Astrocyte of the hippocampus (primary cell): ENCODE data around the gene AMZ1.
"Not testable (repeated sequence)": the region's sequence is repeated elsewhere in the genome, so short reads cannot be mapped to it uniquely, and the experiment has no call there.

ENCODE experiments used
- DNase-seq: peaks from one replicate; pipeline ENCODE4 v3.0.0; 2011; ENCODE audit warnings: low read depth, low spot score

The AMZ1 gene

DNA sequence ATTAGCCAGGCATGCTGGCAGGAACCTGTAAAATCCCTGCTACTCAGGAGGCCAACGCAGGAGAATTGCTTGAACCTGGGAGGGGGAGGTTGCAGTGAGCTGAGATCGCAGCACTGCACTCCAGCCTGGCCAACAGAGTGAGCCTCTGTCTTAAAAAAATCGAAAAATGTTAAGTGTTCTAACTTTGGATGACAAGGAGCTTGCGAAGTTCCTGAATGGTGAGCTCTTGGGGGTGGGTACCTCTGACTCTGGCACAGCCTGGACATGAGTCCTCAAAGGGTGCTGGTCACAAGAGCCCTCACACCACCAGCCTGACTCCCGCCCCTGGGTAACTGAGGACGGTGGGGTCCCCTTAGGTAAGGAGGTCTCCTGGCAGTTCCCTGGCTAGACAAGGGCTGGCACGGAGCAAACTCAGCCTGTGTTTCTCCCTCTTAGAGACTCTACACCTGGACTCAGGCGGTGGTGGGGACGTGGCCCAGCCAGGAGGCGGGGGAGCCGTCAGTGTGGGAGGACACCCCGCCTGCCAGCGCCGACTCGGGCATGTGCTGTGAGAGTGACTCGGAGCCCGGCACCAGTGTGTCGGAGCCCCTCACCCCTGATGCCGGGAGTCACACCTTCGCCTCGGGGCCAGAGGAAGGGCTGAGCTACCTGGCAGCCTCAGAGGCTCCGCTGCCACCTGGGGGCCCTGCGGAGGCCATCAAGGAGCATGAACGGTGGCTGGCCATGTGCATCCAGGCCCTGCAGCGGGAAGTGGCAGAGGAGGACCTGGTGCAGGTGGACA lies 24.1 kb downstream of the AMZ1 start:
- no peak for DNase-seq

DNA sequence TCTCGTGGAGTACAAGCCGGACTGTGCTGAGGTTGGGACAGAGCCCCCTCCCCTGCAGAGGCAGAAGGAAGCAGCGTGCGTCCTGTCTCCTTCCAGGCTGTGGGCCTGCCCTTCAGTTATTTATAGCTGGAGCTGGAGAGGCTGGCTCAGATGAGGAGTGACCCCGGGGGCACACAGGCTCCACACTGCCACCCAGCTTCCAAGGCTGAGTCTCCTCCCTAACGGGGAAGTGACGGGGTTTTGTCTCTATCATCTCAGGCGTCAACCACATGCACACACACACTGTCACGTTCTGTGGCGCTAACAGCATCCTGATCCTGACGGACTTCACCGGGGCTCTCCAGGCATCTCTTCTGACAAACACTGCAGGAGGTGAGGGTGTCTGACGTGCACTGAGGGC lies 25.4 kb downstream of the AMZ1 start:
- no peak for DNase-seq

DNA sequence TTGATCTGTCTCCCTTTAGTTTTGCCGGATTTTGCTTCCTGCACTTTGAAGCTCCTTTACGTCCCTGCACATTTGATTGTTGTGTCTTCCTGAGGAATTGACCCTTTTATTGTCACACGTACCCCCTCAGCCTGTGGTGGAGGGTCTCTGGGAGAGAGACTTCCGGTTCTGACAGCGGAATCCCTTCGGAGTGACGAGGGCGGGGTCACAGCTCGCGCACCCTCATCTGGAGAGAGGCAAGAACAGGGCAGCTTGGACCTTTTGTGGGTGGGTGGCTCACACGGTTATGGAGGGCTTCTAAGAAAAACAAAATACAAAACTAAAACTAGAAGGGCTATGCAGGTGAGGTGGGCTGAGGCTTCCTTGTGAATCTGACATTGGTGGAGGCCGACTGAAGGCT lies 26.0 kb downstream of the AMZ1 start:
- no peak for DNase-seq

DNA sequence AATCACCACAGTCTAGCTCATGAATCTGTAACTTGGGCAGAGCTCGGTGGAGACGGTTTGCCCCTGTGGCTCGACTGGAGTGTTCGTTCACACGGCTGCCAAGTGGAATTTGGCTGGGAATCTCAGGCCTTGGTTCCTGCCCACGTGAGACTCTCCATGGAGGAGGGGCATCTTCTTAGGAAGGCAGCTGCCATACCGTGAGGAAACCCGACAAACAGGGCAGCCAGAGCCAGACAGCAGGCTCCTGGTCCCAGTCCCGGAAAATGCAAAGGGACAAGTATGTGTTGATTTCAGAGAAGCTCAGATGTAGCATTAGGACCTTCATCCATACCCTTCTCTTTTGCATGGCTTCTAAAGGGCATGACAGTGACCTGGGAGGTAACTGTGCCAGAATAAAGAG lies 26.6 kb downstream of the AMZ1 start:
- no peak for DNase-seq

DNA sequence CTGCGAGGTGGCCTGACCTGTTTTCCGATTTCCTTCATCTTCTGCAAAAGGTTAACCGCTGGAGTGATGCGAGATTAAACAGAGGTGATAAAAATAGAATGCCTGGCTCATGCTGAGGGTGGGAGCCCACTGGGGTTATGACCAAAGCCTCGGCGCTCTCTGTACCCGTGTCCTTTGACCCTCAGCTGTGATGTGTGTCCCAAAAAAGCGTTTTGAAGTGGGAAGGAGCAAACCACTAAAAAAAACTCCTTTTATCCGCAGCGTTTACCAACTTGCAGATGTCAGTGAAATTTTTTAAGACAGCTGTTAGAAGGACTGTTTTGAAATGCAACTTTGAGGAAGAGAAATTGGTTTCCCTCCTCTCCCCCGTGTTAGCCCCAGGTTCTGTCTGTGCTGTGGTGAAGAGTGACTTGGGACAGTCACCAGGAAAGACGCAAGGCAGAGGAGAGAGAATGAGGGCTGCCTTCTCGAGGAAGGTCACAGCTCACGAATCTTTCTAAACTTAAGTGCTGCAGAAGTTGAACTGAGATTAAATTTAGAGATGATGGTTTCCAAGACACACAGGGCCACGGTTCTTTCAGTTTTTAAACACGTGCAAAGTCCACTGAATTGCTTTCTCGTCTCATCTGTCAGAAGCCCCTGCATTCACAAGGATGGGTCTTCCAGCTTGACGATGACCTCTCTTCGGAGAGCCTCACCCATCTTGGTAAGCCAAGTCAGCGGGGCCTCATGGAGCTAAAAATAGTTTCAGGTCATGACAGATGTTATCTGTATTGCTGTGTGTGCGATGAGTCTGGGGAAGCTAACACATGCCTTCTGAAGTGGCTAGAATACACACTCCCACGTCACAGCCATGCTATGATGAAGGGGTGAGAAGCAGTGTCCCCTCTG lies 27.6 kb downstream of the AMZ1 start:
- DNase-seq, result no peak

DNA sequence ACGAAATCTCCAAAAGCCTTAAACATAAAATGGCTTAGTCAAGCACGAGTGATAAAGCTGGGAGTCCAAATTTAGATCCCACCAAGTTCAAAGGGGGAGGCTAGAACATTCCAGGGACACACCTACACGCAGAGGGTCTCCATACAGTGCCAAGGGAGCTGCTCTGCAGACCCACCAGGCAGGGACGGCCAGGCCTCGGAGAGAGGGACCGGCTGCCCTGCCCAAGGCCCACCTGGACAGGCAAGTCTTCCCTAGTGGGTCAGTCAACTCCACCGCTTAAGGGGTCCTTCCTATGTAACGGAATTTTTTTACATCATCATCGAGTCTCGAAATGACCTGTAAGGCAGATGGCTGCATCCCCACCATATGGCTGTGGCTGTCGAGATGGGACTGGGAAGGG lies 28.5 kb downstream of the AMZ1 start:
- DNase-seq, result no peak

DNA sequence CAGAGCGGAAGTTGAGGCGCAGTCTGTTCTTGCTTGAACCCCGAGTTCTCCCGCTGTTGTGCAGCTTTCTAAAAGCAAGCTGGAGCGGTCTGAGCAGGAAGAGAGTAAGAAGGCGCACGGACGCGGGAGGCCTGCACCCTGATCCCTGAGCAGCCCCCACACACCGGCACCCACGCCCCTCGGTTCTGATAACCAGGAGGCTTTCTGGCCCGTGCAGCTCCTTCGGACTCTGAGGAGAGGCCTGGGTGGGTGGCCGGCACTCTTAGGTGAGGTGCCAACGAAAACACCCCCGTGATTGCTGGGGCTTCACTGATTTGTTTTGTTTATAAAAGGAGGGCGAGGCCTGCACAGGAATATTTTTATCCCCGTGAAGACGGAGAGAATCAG lies 28.9 kb downstream of the AMZ1 start:
- DNase-seq, result no peak

DNA sequence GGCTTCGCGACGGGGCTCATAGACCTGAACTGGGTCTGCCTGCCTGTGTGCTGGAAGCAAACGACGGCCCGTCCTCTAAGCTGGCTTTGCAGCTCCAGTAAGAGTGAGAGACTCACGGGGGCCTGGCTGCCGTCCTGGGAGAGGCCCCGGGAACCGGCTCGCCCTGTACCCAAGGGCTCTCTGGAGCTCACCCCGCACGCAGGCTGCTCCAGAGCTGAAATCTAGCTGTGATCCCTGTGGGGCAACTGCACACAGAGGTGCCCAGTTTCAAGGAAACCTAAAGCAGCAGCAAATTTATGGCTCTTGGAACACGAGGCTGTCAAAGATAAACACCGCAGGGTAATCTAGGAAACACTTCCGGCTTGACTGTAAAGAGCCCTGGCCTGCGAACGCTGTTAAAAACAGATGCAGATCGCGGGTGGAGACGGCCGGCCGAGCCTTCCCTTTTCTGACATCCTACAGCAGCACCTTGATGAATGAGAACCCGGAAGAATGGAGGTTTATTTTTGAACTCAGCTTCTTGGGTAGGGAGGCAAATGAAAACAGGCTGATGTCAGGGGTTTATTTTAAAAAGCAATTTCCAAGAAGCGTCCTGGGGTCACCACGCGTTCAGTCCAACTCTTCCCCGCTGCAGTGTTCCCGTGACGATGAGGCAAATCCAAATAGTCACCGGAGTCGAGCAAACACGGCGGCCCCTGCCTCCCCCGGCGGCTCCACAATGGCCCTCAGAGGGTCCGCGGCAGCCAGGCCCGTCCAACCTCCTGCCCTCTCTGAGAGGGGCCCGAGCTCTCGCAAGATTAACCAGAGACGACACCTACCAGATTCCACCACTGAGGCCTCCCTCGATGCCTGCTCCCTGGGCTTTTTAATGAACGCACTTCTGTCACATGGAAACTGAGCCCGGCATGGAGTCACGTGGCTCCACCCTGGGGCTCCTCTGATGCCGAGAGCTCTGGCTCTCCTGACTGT lies 29.6 kb downstream of the AMZ1 start:
- DNase-seq, result no peak

DNA sequence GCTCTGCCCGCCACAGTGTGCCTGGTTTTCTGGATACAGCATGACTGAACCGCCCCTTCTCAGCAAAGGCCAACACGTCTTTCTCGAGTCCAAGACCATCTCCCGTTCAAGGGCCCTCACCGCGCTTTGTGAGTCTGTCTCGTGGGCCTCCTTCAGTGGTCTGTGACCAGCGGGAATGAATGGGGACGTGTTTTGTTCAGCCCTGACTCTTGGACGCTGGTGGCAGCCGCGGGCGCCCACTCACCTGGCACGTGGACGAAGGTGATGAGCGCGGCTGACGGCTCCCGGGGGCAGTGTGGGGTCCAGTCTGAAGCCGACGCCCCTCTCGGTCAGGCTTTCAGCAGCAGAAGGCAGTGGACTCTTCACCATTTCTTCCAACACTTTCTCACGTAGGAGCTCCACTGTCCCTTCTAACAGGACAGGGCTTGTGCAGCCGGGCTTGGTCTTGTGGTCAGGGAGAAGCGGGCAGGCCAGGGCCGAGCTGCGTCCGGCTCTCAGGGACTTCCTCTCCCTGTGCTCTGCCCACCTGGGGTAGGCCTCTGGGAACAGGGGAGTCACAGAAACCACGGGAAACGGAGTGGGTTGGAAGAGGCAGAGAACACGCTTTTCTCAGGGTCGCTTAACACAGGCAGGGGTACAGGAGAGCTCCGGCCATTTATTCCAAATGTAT lies 30.4 kb downstream of the AMZ1 start:
- DNase-seq, result no peak

DNA sequence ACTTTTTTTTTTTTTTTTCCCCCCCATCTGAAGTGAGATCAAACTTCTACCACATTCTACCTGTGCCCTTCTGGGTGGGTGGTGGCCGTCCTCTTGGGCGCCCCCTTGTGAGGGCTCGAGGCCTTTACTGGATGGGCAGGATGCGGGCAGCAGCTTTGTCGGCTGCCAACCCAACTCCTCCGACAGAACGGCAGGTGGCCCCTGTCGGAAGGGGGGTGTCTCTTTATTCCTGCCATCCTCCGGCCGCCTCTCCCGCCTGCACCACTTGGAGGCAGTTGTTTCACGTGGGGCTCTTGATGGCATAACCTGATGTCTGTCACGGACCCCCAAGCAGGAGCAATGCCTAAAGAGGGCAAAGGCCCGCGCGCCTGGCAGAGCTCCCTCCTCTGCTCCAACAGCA lies 31.0 kb downstream of the AMZ1 start:
- peak; percentile 49 for DNase-seq

DNA sequence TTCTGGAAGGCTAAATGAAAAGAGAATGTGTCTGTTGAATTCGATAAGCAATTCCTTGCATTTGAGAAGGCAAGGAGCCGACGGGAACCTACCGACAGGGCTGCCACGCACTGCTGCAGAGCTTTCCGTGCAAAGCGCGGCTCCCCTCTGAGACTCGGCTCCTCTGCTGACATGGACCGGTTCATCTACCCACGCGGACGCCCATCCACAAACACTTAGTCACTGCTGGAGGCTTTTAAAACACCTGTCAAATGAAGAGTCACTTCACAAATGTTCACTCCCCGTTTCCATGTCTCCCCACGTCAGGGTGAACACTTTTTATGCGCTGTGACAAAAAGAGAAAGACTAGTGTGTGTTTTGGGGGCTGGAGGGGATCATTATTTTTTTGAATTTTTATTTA lies 32.0 kb downstream of the AMZ1 start:
- no peak for DNase-seq

DNA sequence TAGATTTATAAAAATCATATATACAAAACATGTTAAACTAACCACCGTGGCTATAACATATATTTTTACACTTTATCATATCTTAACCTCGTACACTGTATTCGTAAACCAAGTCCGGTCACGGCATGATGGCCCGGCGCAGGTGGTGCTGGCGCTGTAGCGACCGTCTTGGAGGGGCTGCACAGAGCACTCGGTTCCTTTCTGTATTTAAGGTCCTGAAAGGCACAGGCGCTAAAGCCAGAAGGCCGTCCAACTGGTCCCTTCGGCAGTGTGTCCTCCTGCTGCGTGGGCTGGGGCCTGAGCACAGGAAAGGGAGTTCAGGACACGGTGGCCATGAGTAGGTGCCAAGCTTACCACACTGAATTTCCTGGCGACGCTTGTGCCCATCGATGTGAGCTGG lies 33.8 kb downstream of the AMZ1 start:
- no peak for DNase-seq

DNA sequence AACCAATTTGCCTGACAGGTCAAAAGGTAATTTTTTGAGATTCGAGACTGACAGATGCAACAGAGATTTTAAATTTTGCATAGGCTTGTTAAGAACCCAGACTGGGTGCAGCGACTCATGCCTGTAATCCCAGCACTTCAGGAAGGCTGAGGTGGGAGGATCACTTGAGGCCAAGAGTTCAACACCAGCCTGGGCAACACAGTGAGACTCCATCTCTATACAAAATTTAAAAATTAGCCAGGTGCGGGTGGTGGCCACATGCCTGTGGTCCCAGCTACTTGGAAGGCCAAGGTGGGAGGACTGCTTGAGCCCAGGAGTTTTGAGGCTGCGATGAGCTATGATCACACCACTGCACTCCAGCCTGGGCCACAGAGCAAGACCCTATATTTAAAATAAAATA lies 34.6 kb downstream of the AMZ1 start:
- no peak for DNase-seq

DNA sequence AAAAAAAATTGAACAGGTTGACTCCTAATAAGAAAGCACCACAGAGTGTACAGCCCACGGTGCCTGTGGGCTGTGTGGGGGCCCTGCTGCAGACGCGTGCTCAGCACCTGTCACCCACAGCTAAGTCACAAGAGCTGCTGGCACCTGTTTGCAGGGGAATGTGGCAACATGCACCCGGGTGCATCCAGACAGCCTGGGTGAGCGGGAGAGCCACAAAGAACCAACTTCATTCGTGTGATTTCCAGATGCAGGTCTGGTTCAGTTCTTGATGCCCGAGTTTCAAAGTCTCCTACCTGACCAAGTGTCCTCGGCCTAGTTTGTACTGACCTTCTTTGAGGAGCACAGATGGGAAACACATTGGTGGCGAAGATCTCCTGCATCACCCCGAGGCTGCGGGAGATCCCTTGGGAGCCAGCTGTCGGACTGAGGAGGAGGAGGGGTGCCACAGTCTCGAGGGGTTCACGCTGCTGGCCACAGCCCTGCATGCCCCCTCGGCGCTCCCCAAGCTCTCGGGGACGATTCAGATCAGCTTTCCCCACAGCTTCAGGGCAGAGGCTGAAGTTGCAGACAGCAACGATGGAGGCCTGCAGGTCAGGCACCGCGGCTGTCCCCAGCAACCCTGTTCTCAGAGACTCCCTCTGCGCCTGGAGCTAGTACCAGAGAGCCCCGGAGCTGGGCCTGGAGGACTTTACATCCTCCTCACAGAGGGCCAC lies 35.3 kb downstream of the AMZ1 start:
- no peak for DNase-seq

DNA sequence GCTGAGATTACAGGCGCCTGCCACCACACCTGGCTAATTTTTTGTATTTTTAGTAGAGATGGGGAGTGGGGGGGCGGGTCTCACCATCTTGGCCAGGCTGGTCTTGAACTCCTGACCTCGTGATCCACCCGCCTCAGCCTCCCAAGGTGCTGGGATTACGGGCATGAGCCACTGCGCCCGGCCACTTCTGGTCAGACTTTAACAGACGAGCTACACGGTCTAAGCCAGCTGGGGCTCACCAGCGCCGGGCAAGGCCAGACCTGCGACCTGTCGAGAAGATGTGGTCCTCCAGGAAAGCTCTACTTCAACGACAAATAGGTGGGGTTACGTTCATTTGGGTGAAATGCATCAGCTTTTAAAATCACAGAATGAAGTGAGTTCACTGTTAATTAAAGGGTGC lies 36.0 kb downstream of the AMZ1 start:
- not testable (repeated sequence) for DNase-seq

DNA sequence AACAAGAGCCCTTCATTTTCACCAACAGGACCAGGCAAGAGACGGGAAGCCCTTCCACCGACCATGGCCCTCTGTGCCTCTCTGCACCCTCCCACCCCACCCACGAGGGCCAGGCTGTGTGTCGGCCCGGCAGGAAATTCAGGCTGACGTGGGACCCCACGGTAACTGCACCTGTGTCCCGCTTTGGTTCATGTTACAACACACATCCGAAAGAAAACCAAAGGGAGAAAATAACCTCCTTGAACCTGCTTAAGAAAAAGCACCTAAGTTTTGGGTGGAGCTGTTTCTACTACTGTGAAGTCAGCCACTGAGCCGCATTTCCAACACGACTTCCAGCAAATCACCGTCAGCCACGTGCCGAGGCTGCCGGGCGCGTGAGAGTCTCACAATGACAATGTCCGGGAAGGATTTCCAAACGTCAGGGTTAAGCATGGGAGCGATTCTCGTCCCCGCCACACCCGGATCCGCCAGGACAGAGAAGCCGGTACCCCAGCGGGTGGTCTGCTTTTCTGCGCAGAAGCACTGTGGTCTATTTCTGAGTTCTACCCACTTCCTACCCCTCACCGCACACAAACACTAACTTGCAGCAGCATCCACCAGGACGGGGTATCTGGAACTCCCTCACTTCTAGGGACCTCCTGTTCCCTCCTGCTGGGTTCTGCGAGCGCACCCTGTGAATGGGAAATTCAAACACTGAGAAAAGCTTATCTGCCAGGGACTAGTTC lies 36.6 kb downstream of the AMZ1 start:
- DNase-seq, result no peak

DNA sequence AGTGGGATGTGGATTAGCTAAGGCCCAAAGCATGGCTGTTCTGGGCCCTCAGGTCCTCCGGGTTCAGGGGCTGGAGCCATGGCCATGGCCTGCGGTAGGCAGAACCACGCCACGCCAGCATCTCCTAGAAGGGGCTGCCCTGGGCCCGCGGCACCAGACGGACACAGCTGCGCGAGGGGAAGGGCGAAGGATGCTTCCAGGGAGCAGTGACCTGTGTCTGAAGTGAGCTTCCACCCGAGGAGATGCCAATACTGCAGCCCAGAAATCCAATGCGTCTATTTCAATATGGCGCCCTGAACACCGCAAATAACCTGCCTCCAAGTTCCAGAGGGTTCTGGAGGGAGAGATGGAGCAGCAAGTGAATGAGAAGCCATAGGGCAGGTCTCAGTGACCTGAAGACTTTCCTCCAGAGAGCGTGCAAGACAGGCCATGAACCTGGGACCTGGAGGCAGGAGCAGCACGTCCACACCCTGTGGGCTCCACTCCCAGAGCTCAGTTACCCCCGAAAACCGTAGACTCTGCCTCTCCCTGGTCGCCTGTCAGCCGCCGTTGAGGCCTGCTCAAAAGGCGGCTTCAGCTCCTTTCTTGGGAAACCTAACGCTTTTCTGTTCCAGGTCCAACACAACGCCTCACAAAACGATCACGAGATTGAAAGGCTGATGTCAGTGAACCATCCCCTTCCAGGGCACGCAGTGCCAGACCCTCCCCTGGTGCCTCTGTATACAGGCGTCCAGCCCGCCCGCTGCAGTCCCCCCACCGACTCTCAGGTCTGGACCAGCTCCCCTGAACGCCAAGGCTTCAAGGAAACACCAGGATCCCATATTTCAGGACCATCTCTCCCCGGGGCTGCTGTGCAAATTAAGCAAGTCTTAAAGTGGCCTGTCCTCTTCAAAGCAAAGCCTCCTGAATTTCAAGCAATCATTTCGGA lies 37.4 kb downstream of the AMZ1 start:
- no peak for DNase-seq

DNA sequence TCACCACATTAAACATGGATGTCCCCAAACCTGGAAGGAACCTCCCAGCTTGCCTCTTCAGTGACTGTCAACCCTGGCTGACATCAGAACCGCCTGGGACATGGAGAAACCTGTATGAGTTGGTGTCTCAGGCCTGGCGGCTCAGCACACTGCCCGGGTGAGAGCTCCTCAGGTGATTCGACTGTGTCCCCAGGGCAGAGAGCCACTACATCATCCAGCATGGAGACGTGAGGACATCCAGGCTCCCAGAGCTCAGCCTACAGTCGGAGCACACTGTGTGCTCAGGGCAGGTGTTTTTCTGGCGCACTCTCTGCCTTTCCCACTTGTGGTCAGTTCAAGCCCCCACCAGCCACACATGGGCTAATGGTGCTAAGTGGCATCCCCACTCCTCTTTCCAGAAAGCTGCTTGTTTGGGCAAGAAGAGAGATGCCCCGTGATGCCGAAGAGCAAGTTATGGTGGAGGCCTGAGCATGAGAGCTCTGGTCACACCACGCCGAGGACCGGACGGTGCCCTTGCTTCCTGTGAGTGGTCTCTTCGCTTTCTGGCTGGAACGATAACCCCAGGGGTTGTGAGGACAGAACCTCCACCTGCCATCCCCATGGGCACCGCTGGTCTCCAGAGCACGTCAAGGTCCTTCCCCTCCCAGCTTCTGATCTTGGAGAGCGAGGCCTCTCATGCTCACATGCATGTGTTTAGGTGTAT lies 38.5 kb downstream of the AMZ1 start:
- DNase-seq, result no peak
